B cell (primary cell): ENCODE results near the gene SDR39U1. TPM values are rescaled to one million over a fixed set of nuclear protein-coding genes. Genes with fewer than 3 reads are reported as not detected.

ENCODE experiments used
- ATAC-seq: fragments of 200-7000 bp; cut with Tn5 transposase; one replicate; pipeline ENCODE4 v1.10.0; 2021; ENCODE audit warnings: low read depth, mild to moderate bottlenecking, moderate number of reproducible peaks, moderate library complexity
- CTCF ChIA-PET: fragments of 350-600 bp; sonication (Branson Sonifier 250); formaldehyde crosslinking; loops from one replicate; lab custom pipeline; 2021; ENCODE audit warnings: antibody characterized with exemption, inconsistent platforms; lab: Charles Lee
- POLR2A ChIA-PET: fragments of 350-600 bp; sonication (Branson Sonifier 250); formaldehyde crosslinking; loops from one replicate; lab custom pipeline; 2021; ENCODE audit warnings: antibody characterized with exemption; lab: Charles Lee
- DNase-seq: peaks from one replicate; pipeline ENCODE4 v3.0.0; 2013
- H2AFZ ChIP-seq: 2 replicates; pipeline ENCODE4 v1.6.1; 2012; ENCODE audit warnings: mild to moderate bottlenecking, low read depth, low read length; ENCODE audit not compliant: insufficient read depth, poor library complexity, severe bottlenecking
- H3K27ac ChIP-seq, 2 donors: 1 replicate in 1 of 2; 2 replicates in 1 of 2; pipeline ENCODE4 v1.5.1; 2012 to 2013; ENCODE audit warnings: low read length in 2 of 2, mild to moderate bottlenecking in 2 of 2, moderate library complexity in 1 of 2
- H3K27me3 ChIP-seq, 4 experiments: fragments of 200-600 bp in 1 of 4; sonication (generic) in 1 of 4; replicated peaks in 1 of 4; 1 replicate in 2 of 4; 2 replicates in 2 of 4; pipeline versions ENCODE4 v1.6.1 to v1.7.0; 2013 to 2016; ENCODE audit warnings: low read length in 3 of 4, mild to moderate bottlenecking in 2 of 4, mixed read lengths in 1 of 4, moderate library complexity in 1 of 4; ENCODE audit not compliant: insufficient read depth in 4 of 4, control insufficient read depth in 3 of 4; ENCODE audit errors: control extremely low read depth in 1 of 4
- H3K36me3 ChIP-seq, 2 experiments: replicated peaks in 1 of 2; 1 replicate in 1 of 2; 2 replicates in 1 of 2; pipeline versions ENCODE4 v1.6.1 to v1.7.1; 2013; ENCODE audit warnings: low read length in 1 of 2; ENCODE audit not compliant: insufficient read depth in 2 of 2, control insufficient read depth in 1 of 2; ENCODE audit errors: control extremely low read depth in 1 of 2, extremely low read depth in 1 of 2
- H3K4me1 ChIP-seq, 2 donors: fragments of 200-600 bp in 1 of 2; sonication (generic) in 1 of 2; 1 replicate in 1 of 2; 2 replicates in 1 of 2; pipeline versions ENCODE4 v1.5.1 to v1.6.1; 2013 to 2017; ENCODE audit warnings: low read length in 2 of 2; ENCODE audit not compliant: control insufficient read depth in 2 of 2, insufficient read depth in 2 of 2
- H3K4me2 ChIP-seq: replicated peaks from 2 replicates; pipeline ENCODE3; 2012; ENCODE audit warnings: mild to moderate bottlenecking, low read depth, low read length; ENCODE audit not compliant: poor library complexity, severe bottlenecking
- H3K4me3 ChIP-seq, 5 experiments: fragments of 200-600 bp in 1 of 5; sonication (generic) in 1 of 5; 1 replicate in 3 of 5; 2 replicates in 2 of 5; pipeline versions ENCODE4 v1.5.1 to v1.7.0; 2011 to 2016; ENCODE audit warnings: low read length in 4 of 5, mild to moderate bottlenecking in 4 of 5, low read depth in 2 of 5, control low read depth in 1 of 5, moderate library complexity in 1 of 5; ENCODE audit not compliant: insufficient read depth in 1 of 5; ENCODE audit errors: control extremely low read depth in 1 of 5, extremely low read depth in 1 of 5
- H3K79me2 ChIP-seq: fragments of 200-600 bp; sonication (generic); one replicate; pipeline ENCODE4 v1.6.0; 2016; ENCODE audit warnings: low read length; ENCODE audit not compliant: control insufficient read depth, insufficient read depth
- H3K9ac ChIP-seq: fragments of 200-600 bp; sonication (generic); 2 replicates; pipeline ENCODE4 v1.6.1; 2017; ENCODE audit warnings: mild to moderate bottlenecking, low read length, moderate library complexity
- H3K9me3 ChIP-seq, 3 donors: one replicate each; pipeline versions ENCODE4 v1.6.1 to v1.7.1; 2013; ENCODE audit warnings: low read length in 2 of 3; ENCODE audit not compliant: control insufficient read depth in 2 of 3, insufficient read depth in 1 of 3; ENCODE audit errors: control extremely low read depth in 1 of 3
- H4K20me1 ChIP-seq: 2 replicates; pipeline ENCODE4 v1.6.0; 2012; ENCODE audit warnings: mild to moderate bottlenecking, low read length; ENCODE audit not compliant: insufficient read depth, control insufficient read depth, poor library complexity, severe bottlenecking
- H3K27ac Mint-ChIP-seq: one replicate; pipeline ENCODE4 v1.8.0; 2021; ENCODE audit warnings: mixed read lengths
- H3K27me3 Mint-ChIP-seq: one replicate; pipeline ENCODE4 v1.8.0; 2021; ENCODE audit warnings: mixed read lengths
- H3K4me1 Mint-ChIP-seq: one replicate; pipeline ENCODE4 v1.8.0; 2021; ENCODE audit warnings: mixed read lengths
- H3K4me3 Mint-ChIP-seq: one replicate; pipeline ENCODE4 v1.8.0; 2021; ENCODE audit warnings: mixed read lengths
- H3K9me3 Mint-ChIP-seq: one replicate; pipeline ENCODE4 v1.8.0; 2022; ENCODE audit warnings: mixed read lengths; ENCODE audit not compliant: insufficient read depth
- EZH2 ChIP-seq: IDR thresholded peaks from 2 replicates; pipeline ENCODE4 v1.6.1; 2012; ENCODE audit warnings: borderline replicate concordance, low read depth, mild to moderate bottlenecking, moderate library complexity, low read length; ENCODE audit not compliant: insufficient read depth, poor library complexity, severe bottlenecking
- WGBS: methylation state at CpG from one replicate; pipeline ENCODE4 v1.1.5; 2013; ENCODE audit warnings: missing lambda C conversion rate; ENCODE audit not compliant: insufficient coverage; 5-methylcytosine and 5-hydroxymethylcytosine counted together
- intact Hi-C: fragments of 100-400 bp; cut with micrococcal nuclease; formaldehyde crosslinking; loops from one replicate; pipeline ENCODE4 v1.10.0; 2022
- polyA plus RNA-seq: library from polyadenylated mRNA; depleted of rRNA; stranded (reverse); fragments of >200 nt; gene quantifications from 2 replicates; pipeline ENCODE4 v1.2.3, GENCODE V29; 2012
- total RNA-seq, 2 donors: library from RNA; stranded (reverse); fragments of 120-200 nt in 1 of 2; gene quantifications; 1 replicate in 1 of 2; 2 replicates in 1 of 2; pipeline versions ENCODE4 v1.2.3 to v1.2.4, GENCODE V29; 2013 to 2022
- TF ChIP-seq, protein P1 (sequence below): fragments of 200-600 bp; IDR thresholded peaks from one replicate; pipeline ENCODE4 v1.8.0; 2022; ENCODE audit warnings: antibody characterized with exemption, mild to moderate bottlenecking

SDR39U1 gene
- total and polyA plus RNA-seq, 2 donors (not counting 1 experiment from before 2014, with no cell fraction given) = 126 to 247 TPM

DNA sequence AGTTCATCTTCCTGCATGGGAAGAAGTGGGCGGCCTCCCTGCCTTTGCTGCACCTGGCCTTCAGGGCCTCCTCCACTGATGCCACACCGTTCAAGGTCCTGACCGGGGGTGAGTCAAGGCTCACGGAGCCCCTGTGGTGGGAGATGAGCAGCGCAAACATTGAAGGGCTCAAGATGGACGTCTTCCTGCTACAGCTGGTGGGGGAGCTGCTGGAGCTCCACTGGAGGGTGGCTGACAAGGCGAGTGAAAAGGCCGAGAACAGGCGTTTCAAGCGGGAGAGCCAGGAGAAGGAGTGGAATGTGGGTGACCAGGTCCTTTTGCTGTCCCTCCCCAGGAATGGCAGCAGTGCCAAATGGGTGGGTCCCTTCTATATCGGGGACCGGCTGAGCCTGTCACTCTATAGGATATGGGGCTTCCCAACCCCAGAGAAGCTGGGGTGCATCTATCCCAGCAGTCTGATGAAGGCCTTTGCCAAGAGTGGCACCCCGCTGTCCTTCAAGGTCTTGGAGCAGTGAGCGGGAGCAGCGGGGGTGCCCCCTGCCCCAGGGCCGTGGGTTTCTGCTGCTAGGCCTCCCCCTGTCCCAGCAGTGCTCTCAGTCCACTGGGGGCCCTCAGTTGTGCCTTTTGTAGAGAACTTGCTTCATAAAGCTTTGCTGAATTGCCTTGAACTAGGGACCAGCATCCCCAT is 25.5 kb downstream of the SDR39U1 start:
- Mint-ChIP-seq H3K4me1 (no peaks in the 10 kb centered on the region), H3K9me3 (no peaks in the 10 kb centered on the region), H3K4me3 (no peak overlapping the region), H3K27me3 (peaks cover 34% of the 10 kb centered on the region), H3K27ac (no peak overlapping the region)
- peaks cover 0 to 43% (median 7%) of the 10 kb centered on the region in 4 experiments for H3K27me3 ChIP-seq
- ChIA-PET CTCF (interaction anchor here (0.9 to 3.3 kb wide), 2 partner anchors 14 to 15 kb away, joined by 4 to 18 read pairs; partner anchors contain the start of genes CBLN3 and KHNYN), POLR2A (no interaction called here)
- H3K4me3 ChIP-seq = no peak overlapping the region
- H2AFZ ChIP-seq = no peak overlapping the region
- intact Hi-C loops = no loop called here
- H3K9ac ChIP-seq = no peak overlapping the region
- no peaks in the 10 kb centered on the region for H3K36me3 ChIP-seq
- no peak for ATAC-seq
- H4K20me1 ChIP-seq = no peaks in the 10 kb centered on the region
- DNase-seq = no peak
- no peak overlapping the region for H3K27ac ChIP-seq
- TF ChIP-seq, protein P1, sequence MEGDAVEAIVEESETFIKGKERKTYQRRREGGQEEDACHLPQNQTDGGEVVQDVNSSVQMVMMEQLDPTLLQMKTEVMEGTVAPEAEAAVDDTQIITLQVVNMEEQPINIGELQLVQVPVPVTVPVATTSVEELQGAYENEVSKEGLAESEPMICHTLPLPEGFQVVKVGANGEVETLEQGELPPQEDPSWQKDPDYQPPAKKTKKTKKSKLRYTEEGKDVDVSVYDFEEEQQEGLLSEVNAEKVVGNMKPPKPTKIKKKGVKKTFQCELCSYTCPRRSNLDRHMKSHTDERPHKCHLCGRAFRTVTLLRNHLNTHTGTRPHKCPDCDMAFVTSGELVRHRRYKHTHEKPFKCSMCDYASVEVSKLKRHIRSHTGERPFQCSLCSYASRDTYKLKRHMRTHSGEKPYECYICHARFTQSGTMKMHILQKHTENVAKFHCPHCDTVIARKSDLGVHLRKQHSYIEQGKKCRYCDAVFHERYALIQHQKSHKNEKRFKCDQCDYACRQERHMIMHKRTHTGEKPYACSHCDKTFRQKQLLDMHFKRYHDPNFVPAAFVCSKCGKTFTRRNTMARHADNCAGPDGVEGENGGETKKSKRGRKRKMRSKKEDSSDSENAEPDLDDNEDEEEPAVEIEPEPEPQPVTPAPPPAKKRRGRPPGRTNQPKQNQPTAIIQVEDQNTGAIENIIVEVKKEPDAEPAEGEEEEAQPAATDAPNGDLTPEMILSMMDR = no peak
- no peak for TF ChIP-seq EZH2
- H3K4me2 ChIP-seq = no peak overlapping the region
- no peaks in the 10 kb centered on the region for H3K9me3 ChIP-seq
- H3K79me2 ChIP-seq = no peaks in the 10 kb centered on the region
- WGBS = 81% methylated on average over 16 of the region's 16 CpGs
- H3K4me1 ChIP-seq = peaks cover under 1% of the 10 kb centered on the region in 2 donors

DNA sequence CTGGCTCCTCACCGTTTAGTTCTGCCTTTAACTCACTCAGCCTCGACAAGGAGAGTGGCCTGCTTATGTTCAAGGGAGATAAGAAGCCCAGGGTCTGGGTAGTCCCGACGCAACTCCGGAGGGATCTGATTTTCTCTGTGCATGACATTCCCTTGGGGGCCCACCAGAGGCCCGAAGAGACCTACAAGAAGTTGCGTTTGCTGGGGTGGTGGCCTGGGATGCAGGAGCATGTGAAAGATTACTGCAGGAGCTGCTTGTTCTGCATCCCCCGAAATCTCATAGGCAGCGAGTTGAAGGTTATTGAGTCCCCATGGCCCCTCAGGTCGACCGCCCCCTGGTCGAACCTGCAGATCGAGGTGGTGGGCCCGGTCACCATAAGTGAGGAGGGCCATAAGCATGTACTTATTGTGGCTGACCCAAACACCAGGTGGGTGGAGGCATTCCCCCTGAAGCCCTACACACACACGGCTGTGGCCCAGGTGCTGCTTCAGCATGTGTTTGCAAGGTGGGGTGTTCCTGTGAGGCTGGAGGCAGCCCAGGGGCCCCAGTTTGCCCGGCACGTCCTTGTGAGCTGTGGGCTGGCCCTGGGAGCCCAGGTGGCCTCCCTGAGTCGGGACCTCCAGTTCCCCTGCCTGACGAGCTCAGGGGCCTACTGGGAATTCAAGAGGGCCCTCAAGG is 26.2 kb downstream of the SDR39U1 start:
- H3K4me1 ChIP-seq = no peaks in the 10 kb centered on the region
- no peak overlapping the region for H2AFZ ChIP-seq
- Mint-ChIP-seq H3K27ac (no peak overlapping the region), H3K27me3 (peaks cover 34% of the 10 kb centered on the region), H3K4me3 (no peak overlapping the region), H3K4me1 (no peaks in the 10 kb centered on the region), H3K9me3 (no peaks in the 10 kb centered on the region)
- no peaks in the 10 kb centered on the region for H4K20me1 ChIP-seq
- POLR2A ChIA-PET = no interaction called here
- no peaks in the 10 kb centered on the region for H3K9me3 ChIP-seq
- intact Hi-C loops = no loop called here
- TF ChIP-seq, protein P1 = no peak
- TF ChIP-seq EZH2 = no peak
- H3K27me3 ChIP-seq = peaks cover 0 to 43% (median 7%) of the 10 kb centered on the region in 4 experiments
- DNase-seq (no peak), ATAC-seq (no peak)
- no peak overlapping the region for H3K9ac ChIP-seq
- H3K36me3 ChIP-seq = no peaks in the 10 kb centered on the region
- no peak overlapping the region for H3K27ac ChIP-seq
- H3K79me2 ChIP-seq = no peaks in the 10 kb centered on the region
- H3K4me2 ChIP-seq = no peak overlapping the region
- WGBS = 68% methylated on average over 18 of the region's 19 CpGs
- CTCF ChIA-PET = interaction anchor here (0.9 kb wide), 1 partner anchor 15 kb away, joined by 4 read pairs; no protein-coding TSS in a partner anchor
- H3K4me3 ChIP-seq = no peak overlapping the region
